Thymus (tissue), 11 donors: ENCODE data around the gene CD200. TPM values are rescaled to one million over a fixed set of nuclear protein-coding genes. Genes with fewer than 3 reads are reported as not detected.
A peak's percentile ranks its signal among the peaks of the same experiment; 100 is the strongest.
"Not testable (repeated sequence)": the region's sequence is repeated elsewhere in the genome, so short reads cannot be mapped to it uniquely, and the experiment has no call there.

Source experiments
- DNase-seq, 9 donors: peaks; one replicate each; pipeline ENCODE4 v3.0.0-alpha.2; 2013; ENCODE audit warnings: low spot score in 9 of 9, low read depth in 6 of 9, missing footprints in 1 of 9
- H3K27ac ChIP-seq, 2 donors: one replicate each; pipeline ENCODE4 v1.5.1; 2013; ENCODE audit warnings: control low read depth in 1 of 2, low read depth in 1 of 2, low read length in 1 of 2, mild to moderate bottlenecking in 1 of 2, moderate library complexity in 1 of 2
- H3K27me3 ChIP-seq, 2 donors: one replicate each; pipeline ENCODE4 v1.5.1; 2013; ENCODE audit warnings: low read length in 1 of 2; ENCODE audit not compliant: control insufficient read depth in 2 of 2, insufficient read depth in 1 of 2
- H3K36me3 ChIP-seq, 2 donors: one replicate each; pipeline ENCODE4 v1.5.1; 2013; ENCODE audit warnings: low read length in 1 of 2, mild to moderate bottlenecking in 1 of 2, moderate library complexity in 1 of 2; ENCODE audit not compliant: control insufficient read depth in 2 of 2, insufficient read depth in 2 of 2
- H3K4me1 ChIP-seq, 2 donors: one replicate each; pipeline ENCODE4 v1.5.1; 2013; ENCODE audit warnings: low read length in 2 of 2; ENCODE audit not compliant: control insufficient read depth in 2 of 2, insufficient read depth in 2 of 2
- H3K4me3 ChIP-seq, 2 donors: one replicate each; pipeline ENCODE4 v1.5.1; 2013; ENCODE audit warnings: low read length in 2 of 2, control low read depth in 1 of 2, mild to moderate bottlenecking in 1 of 2
- H3K9me3 ChIP-seq, 2 donors: one replicate each; pipeline ENCODE4 v1.5.1; 2013; ENCODE audit warnings: low read length in 1 of 2, mild to moderate bottlenecking in 1 of 2; ENCODE audit not compliant: control insufficient read depth in 2 of 2, insufficient read depth in 1 of 2
- WGBS: extraction: QIAGEN DNeasy Blood & Tissue Kit; methylation state at CpG from one replicate; pipeline ENCODE4 v1.1.7; 2013; 5-methylcytosine and 5-hydroxymethylcytosine counted together
- polyA plus RNA-seq: library from polyadenylated mRNA; stranded (reverse); fragments of 200-250 nt; gene quantifications from one replicate; pipeline ENCODE4 v1.2.3, GENCODE V29; 2013
- total RNA-seq: library from RNA; stranded (reverse); fragments of 120-200 nt; gene quantifications from one replicate; pipeline ENCODE4 v1.2.4, GENCODE V29; 2013
- donor health status: healthy.

Gene CD200
- total and polyA plus RNA-seq, 2 donors: 20.0 to 23.5 TPM

DNA sequence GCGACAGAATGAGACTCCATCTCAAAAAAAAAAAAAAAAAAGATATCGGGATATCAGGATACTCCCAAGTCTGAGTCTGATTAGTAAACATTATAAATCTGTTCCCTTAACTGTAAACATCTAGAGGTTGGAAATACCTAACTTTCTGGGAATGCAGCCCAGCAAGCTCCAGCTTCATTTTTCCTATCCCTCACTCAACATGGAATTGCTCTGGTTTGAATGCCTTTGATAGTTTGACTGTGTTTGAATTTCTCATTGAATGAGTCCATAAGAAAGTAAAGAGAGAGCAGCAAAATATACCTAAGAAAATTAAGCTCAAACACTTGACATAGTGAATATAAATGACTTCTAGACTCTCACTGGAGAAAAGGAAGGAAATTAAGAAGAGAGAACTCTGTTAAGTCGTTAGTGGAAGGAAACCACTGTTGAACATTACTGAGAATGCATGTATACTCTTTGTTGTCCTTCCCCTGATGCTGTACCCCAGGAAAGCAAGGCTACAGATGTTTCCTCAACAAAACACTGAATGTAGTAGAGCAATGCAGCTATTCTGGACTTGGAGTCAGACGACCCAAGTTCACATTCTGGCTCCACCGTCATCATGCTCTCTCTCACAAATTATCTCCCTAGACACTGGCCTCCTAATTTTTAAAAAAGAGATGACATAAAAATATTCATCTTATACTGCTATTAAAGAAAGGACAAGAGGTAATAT lies 62.4 kb downstream of the CD200 start:
- Histone ChIP-seq H3K4me3 (no peak overlapping the region), H3K4me1 (peaks cover 6 to 11% of the 10 kb centered on the region in 2 donors), H3K9me3 (no peaks in the 10 kb centered on the region), H3K27ac (peak overlapping the region in 1 of 2 donors; percentile 5), H3K36me3 (no peaks in the 10 kb centered on the region), H3K27me3 (no peaks in the 10 kb centered on the region)
- peak in 2 of 9 donors; percentile 18 to 39 for DNase-seq
- 25% methylated on average over 5 of the region's 5 CpGs for WGBS

DNA sequence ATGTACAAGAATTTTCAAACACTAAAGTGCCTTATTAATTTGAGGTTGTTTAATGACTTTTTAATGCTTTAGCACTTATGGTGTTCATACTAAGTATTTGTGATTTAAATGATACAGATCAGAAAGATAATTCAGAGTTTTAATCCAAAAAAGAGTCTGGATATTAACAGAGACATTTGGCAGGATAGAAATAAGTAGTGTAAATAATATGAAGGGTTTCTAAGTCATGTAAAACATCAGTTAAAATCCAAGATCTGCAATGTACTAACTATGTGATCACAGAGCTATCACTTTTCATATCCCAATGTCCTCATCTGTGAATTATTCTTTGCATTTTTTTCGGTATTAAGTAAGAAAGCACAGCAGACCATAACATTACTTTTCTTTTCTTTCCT lies 62.9 kb downstream of the CD200 start:
- no peaks in the 10 kb centered on the region for H3K36me3 ChIP-seq
- no peaks in the 10 kb centered on the region for H3K27me3 ChIP-seq
- 0% methylated on average over 1 of the region's 1 CpG for WGBS
- H3K27ac ChIP-seq: no peak overlapping the region
- no peaks in the 10 kb centered on the region for H3K9me3 ChIP-seq
- H3K4me3 ChIP-seq: no peak overlapping the region
- no peak for DNase-seq
- H3K4me1 ChIP-seq: peaks cover 6 to 9% of the 10 kb centered on the region in 2 donors

DNA sequence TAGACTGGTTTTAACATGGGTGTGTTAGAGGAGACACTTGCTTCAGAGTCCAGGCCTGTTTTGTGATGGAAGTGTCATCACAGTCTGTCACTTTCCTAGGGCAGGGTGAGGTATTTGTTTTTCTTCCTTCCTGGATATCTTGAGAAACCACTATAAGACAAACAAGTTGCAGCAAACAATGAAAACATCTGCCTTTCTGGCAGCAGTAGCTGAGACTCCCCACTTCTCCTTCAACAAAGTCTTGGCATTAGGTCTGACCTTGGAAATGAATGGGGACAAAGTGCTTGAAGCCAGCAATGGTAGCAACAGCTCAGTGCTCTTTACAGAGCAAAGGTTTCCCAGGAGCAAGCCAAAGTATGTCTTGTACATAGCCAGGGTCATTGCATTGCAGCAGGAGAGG lies 64.6 kb downstream of the CD200 start:
- H3K9me3 ChIP-seq: no peaks in the 10 kb centered on the region
- no peaks in the 10 kb centered on the region for H3K27me3 ChIP-seq
- H3K4me1 ChIP-seq: no peaks in the 10 kb centered on the region
- no peak overlapping the region for H3K4me3 ChIP-seq
- H3K27ac ChIP-seq: no peak overlapping the region
- H3K36me3 ChIP-seq: no peaks in the 10 kb centered on the region
- DNase-seq: no peak

DNA sequence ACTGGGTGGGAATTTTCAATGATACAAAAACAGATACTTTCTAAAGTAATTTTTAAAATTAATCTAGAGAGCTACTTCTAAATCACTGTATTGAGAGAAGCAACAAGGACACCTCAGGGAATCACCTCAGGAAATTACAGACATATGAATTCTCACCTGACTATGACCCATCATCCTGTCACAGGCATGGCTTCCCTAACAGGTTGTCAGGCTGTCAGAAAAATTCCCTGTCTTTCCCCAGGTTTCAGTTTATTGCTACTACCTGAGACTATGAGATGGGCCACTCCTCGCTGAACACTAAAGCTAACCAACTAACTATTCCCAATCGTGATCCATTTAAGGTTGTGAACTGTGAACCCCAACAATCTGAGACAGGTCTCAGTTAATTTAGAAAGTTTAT lies 66.1 kb downstream of the CD200 start:
- Histone ChIP-seq H3K27me3 (no peaks in the 10 kb centered on the region), H3K27ac (no peak overlapping the region), H3K36me3 (no peaks in the 10 kb centered on the region), H3K9me3 (no peaks in the 10 kb centered on the region), H3K4me1 (no peaks in the 10 kb centered on the region), H3K4me3 (no peak overlapping the region)
- no peak for DNase-seq
- 97% methylated on average over 2 of the region's 2 CpGs for WGBS

DNA sequence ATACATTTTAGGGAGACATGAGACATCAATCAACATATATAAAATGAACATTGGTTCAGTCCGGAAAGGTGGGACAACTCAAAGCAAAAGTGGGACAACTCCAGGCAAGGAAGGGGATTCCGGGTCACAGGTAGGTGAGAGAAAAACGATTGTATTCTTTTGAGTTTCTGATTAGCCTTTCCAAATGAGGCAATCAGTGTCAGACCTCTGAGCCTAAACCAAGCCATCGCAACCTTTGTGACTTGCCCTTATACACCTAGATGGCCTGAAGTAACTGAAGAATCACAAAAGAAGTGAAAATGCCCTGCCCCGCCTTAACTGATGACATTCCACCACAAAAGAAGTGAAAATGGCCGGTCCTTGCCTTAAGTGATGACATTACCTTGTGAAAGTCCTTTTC lies 66.6 kb downstream of the CD200 start:
- H3K27ac ChIP-seq, H3K4me3 ChIP-seq, DNase-seq, H3K9me3 ChIP-seq, H3K36me3 ChIP-seq, H3K27me3 ChIP-seq, H3K4me1 ChIP-seq: not testable (repeated sequence)
- 97% methylated on average over 5 of the region's 6 CpGs for WGBS

DNA sequence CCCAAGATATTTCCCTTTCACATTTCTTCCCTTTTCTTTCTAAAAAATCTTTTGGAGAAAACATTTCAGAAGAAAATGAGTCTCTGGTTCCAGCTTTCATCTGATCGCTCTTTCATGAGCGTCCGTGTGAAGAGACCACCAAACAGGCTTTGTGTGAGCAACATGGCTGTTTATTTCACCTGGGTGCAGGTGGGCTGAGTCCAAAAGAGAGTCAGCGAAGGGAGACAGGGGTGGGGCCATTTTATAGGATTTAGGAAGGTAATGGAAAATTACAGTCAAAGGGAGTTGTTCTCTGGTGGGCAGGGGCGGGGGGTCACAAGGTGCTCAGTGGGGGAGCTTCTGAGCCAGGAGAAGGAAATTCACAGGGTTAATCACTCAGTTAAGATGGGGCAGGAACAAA lies 67.4 kb downstream of the CD200 start:
- H3K9me3 ChIP-seq, H3K4me3 ChIP-seq, H3K27ac ChIP-seq, DNase-seq, H3K4me1 ChIP-seq, H3K27me3 ChIP-seq, H3K36me3 ChIP-seq: not testable (repeated sequence)
- WGBS: 96% methylated on average over 5 of the region's 5 CpGs

DNA sequence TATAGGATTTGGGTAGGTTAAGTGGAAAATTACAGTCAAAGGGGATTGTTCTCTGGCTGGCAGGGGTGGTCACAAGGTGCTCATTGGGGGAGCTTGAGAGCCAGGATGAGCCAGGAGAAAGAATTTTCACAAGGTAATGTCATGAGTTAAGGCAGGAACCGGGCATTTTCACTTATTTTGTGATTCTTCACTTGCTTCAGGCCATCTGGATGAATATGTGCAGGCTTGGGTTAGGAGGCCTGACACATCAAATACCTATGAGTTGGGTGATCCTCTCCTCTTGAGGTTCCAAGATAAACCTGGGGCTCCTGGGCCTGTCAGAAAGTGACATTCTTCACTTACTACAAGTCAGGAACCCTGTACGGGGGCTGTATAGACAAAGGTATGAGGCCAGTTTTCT lies 68.7 kb downstream of the CD200 start:
- no peak for DNase-seq
- H3K9me3 ChIP-seq: no peaks in the 10 kb centered on the region
- 98% methylated on average over 2 of the region's 2 CpGs for WGBS
- H3K4me1 ChIP-seq: no peaks in the 10 kb centered on the region
- no peaks in the 10 kb centered on the region for H3K27me3 ChIP-seq
- H3K27ac ChIP-seq: no peak overlapping the region
- no peaks in the 10 kb centered on the region for H3K36me3 ChIP-seq
- H3K4me3 ChIP-seq: no peak overlapping the region

DNA sequence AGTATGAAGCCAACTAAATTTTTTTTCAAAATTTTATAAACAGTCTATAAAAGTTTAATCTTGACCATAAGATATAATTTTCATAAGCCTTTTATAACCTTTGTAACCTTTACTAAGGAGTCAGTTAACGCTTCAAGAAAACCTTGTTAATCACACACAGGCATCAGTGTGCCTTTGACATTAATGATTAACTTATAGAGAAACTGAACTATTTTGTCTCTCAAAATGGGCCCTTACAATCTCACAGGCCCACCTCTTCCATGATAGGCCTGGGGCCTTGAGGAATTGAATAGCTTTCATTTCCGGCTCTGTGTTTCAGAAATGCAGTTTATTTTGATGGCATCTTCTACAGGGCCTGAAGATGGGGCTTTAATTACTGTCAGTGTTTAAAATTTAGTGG lies 70.1 kb downstream of the CD200 start:
- no peak for DNase-seq
- no peaks in the 10 kb centered on the region for H3K27me3 ChIP-seq
- H3K9me3 ChIP-seq: no peaks in the 10 kb centered on the region
- H3K36me3 ChIP-seq: no peaks in the 10 kb centered on the region
- H3K4me3 ChIP-seq: no peak overlapping the region
- 96% methylated on average over 2 of the region's 2 CpGs for WGBS
- no peaks in the 10 kb centered on the region for H3K4me1 ChIP-seq
- no peak overlapping the region for H3K27ac ChIP-seq

DNA sequence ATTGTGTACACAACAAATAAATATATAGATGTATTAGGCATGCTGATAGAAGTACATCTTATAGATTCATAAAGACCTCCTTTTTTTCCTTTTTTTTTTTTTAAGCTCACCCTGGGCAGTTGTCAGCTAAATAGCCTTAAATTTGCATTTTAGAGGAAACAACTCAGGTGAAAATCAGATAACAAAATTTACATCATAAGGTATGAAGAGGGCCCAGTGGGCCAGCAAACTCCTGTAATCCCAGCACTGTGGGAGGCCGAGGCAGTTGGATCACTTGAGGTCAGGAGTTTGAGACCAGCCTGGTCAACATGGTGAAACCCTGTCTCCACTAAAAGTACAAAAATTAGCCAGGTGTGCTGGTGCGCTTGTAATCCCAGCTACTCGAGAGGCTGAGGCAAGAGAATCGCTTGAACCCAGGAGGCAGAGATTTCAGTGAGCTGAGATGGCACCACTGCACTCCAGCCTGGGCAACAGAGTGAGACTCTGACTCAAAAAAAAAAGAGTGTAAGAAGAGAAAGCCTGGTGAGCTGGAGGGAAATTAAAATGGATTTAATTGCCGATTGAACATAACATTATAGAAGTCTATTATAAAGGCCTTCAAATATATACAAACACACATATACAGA lies 72.1 kb downstream of the CD200 start:
- H3K4me1 ChIP-seq, H3K9me3 ChIP-seq, H3K27ac ChIP-seq, DNase-seq, H3K36me3 ChIP-seq, H3K27me3 ChIP-seq, H3K4me3 ChIP-seq: not testable (repeated sequence)
- 97% methylated on average over 5 of the region's 5 CpGs for WGBS
